NCI-H2081 (cell line): ENCODE results near the gene MICAL3.
A peak's percentile ranks its signal among the peaks of the same experiment; 100 is the strongest.
"Not testable (repeated sequence)": the region's sequence is repeated elsewhere in the genome, so short reads cannot be mapped to it uniquely, and the experiment has no call there.

Source experiments
- DNase-seq, 2 experiments: peaks; one replicate each; lab custom pipeline; 2025; lab: John Stamatoyannopoulos, UW

MICAL3 gene

GRCh38 chr22:18059094-18059417 lies 34.7 kb upstream of the MICAL3 start:
- DNase-seq, result no peak

- DNase-seq, result no peak
Observed at GRCh38 chr22:18058371-18059093, 34.2 kb upstream of the MICAL3 start.

- DNase-seq, result no peak
Observed at GRCh38 chr22:18057568-18058209, 33.3 kb upstream of the MICAL3 start.

- DNase-seq, result no peak
Observed at GRCh38 chr22:18056807-18057474, 32.6 kb upstream of the MICAL3 start.

GRCh38 chr22:18056161-18056666 lies 31.9 kb upstream of the MICAL3 start:
- peak in 1 of 2 experiments; percentile 50 for DNase-seq

GRCh38 chr22:18055619-18056160 lies 31.3 kb upstream of the MICAL3 start:
- DNase-seq, result no peak

- not testable (repeated sequence) for DNase-seq
Observed at GRCh38 chr22:18053216-18053946, 29.0 kb upstream of the MICAL3 start.

GRCh38 chr22:18051113-18051512 lies 26.8 kb upstream of the MICAL3 start:
- not testable (repeated sequence) for DNase-seq

GRCh38 chr22:18050065-18050464 lies 25.7 kb upstream of the MICAL3 start:
- no peak for DNase-seq

- DNase-seq, result no peak
Observed at GRCh38 chr22:18048441-18048898, 24.1 kb upstream of the MICAL3 start.

GRCh38 chr22:18048041-18048440 lies 23.7 kb upstream of the MICAL3 start:
- no peak for DNase-seq

- no peak for DNase-seq
Observed at GRCh38 chr22:18045794-18046193, 21.4 kb upstream of the MICAL3 start.

GRCh38 chr22:18044548-18045271 lies 20.3 kb upstream of the MICAL3 start:
- peak; percentile 69 to 85 for DNase-seq

GRCh38 chr22:18042685-18043084 lies 18.3 kb upstream of the MICAL3 start:
- no peak for DNase-seq

- not testable (repeated sequence) for DNase-seq
Observed at GRCh38 chr22:18040898-18041297, 16.5 kb upstream of the MICAL3 start.

- DNase-seq, result no peak
Observed at GRCh38 chr22:18035751-18036150, 11.4 kb upstream of the MICAL3 start.

- DNase-seq, result no peak
Observed at GRCh38 chr22:18034076-18034475, 9.7 kb upstream of the MICAL3 start.

- DNase-seq, result no peak
Observed at GRCh38 chr22:18033204-18033998, 9.0 kb upstream of the MICAL3 start.

GRCh38 chr22:18032455-18033101 lies 8.2 kb upstream of the MICAL3 start:
- DNase-seq, result no peak
